EL (cell line): ENCODE data around the gene USP33.
"Not testable (repeated sequence)": the region's sequence is repeated elsewhere in the genome, so short reads cannot be mapped to it uniquely, and the experiment has no call there.

Experiments used
- DNase-seq: peaks from one replicate; pipeline ENCODE4 v3.0.0-alpha.2; 2016

USP33 gene

DNA sequence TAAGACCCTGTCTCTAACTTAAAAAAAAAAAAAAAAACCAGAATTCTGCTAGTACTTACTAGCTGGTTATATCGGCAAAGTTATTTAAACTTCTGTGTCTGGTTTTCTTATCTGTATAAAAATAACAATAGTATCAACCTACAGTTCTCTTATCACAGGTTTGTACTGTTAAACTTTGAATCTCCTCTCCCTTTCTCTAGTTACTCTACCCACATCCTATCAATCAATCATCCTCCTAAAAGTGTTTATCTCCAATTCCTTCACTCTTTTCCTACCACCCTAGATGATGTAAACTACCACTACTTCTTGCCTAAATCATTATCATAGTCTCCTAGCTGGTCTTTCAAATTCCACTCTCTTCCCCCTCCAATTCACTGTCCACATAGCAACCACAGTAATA, 27.6 kb downstream of the USP33 start:
- DNase-seq: no peak

DNA sequence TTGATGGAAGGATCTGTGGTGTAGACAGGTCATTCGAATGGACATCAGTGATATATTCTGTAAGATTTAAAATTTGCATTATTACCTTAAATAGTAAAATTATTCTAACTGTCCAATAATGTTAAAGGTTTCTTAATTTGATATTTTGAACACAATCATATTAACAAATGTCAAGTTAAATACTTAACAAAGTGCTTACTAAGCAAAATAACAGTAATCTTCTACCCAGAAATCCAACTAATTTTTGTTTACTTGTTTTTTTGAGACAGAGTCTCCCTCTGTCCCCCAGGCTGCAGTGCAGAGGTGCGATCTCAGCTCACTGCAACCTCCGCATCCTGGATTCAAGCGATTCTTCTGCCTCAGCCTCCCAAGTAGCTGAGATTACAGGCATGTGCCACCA, 33.9 kb downstream of the USP33 start:
- DNase-seq: no peak

GRCh38 chr1:77718181-77718580, 41.5 kb downstream of the USP33 start:
- DNase-seq: no peak

DNA sequence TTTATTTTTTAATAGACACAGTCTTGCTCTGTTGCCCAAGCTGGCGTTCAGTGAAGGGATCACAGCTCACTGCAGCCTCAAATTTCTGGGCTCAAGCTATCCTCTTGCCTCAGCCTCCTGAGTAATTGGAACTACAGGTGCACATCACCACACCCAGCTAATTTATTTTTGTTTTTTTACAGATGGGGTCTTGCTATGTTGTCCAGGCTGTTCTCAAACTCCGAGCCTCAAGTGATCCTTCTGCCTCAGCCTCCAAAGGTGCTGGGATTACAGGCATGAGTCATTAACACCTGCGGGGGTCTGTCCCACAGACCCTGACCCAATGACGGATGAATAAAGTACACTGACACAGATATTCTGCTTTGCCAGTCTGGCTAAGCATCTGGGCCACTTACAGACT, 43.6 kb downstream of the USP33 start:
- DNase-seq: no peak

- no peak for DNase-seq
Measured at GRCh38 chr1:77709727-77710126, 49.9 kb downstream of the USP33 start.

- no peak for DNase-seq
Measured at GRCh38 chr1:77706321-77706720, 53.3 kb downstream of the USP33 start.

DNA sequence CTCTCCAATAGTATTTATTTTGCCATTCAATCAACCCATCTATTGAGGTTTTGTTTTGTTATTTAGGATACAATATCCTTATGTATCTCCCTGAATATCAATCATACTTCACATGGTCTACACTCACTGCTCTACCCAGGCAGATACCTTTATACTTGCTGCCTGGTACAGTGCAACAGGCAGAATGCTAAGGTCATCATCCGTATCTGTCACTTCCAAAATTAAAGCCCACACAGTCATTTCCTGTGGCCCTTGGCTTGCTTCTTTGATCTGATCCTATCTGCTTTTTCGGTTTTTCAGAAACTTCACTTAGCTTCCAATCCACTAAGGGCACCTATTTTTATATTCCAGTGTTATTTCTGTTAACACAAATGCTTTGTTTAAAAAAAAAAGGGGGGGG, 54.9 kb downstream of the USP33 start:
- no peak for DNase-seq

DNA sequence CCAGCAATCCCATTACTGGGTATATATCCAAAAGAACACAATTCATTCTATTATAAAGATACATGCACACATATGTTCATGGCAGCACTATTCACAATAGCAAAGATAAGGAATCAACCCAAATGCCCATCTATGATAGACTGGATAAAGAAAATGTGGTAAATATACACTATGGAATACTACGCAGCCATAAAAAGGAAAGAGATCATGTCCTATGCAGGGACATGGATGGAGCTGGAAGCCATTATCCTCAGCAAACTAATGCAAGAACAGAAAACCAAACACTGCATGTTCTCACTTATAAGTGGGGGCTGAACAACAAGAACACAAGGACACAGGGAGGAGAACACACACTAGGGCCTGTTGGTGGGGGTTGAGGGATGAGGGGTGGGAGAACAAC, 60.0 kb downstream of the USP33 start:
- DNase-seq: not testable (repeated sequence)

DNA sequence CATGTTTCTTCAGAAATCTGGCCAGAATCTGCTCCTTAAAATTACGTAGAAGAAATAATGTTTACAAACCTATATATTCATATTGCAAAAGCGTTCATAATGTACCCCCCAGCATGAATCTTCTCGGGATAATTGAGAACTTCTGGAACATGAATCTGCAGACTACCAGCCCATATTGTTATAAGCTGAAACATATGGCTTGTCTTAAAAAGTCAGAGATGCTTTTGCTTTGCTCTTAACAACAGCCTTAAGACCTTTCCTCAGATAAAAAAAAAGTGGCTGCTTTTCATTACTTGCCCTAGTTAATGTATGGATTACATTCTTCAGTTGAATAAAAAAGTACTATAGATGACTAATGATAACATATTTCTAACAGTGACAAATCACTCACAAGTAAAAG, 62.2 kb downstream of the USP33 start:
- DNase-seq: no peak

DNA sequence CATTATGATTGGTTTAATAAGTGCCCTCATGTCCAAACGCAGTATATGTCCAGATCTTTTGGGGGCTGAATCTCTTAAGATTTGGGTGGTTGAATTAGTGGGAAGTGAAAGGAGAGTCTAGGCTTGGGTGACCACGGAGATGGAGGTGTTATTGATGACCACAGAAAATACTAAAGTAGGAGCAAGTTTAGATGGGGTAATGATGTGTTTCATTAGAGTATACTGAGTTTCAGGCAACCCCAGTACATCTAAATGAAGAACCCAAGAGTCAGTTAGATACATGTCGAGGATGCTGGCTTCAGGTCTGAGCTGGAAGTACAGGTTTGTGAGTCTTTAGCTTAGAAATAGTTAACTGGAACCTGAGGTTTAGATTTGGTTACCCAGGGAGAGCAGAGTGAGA, 70.7 kb downstream of the USP33 start:
- no peak for DNase-seq

- DNase-seq: no peak
Measured at GRCh38 chr1:77687519-77687906, 72.1 kb downstream of the USP33 start.

GRCh38 chr1:77686796-77687518, 72.7 kb downstream of the USP33 start:
- no peak for DNase-seq

- DNase-seq: peak; percentile 95
Measured at GRCh38 chr1:77683160-77684148, 76.2 kb downstream of the USP33 start.

- DNase-seq: peak; percentile 95
Measured at GRCh38 chr1:77682460-77683159, 77.0 kb downstream of the USP33 start, which contains the start of gene ZZZ3. TSS of gene ZZZ3 (minus strand) at chr1:77682658. CDS start at chr1:77633354, 49,304 bp downstream.

DNA sequence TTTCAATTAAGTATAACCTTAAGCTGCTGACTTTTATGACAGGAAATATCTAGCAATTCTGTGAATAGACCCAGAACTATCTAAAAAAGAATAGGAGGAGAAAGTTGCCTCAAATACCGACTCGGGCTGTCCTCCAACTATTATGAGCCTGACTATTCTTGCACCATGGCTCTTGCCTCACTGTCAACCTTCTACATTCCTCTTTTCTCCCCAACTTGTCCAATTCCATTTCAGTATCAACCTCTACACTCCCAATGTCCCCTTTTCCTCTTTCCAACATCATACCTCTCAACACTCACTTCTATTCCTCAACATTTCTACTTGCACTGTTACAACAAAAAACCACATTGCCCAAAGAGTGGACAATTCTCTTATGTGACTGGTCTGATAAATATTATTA, 79.5 kb downstream of the USP33 start:
- DNase-seq: peak; percentile 10

DNA sequence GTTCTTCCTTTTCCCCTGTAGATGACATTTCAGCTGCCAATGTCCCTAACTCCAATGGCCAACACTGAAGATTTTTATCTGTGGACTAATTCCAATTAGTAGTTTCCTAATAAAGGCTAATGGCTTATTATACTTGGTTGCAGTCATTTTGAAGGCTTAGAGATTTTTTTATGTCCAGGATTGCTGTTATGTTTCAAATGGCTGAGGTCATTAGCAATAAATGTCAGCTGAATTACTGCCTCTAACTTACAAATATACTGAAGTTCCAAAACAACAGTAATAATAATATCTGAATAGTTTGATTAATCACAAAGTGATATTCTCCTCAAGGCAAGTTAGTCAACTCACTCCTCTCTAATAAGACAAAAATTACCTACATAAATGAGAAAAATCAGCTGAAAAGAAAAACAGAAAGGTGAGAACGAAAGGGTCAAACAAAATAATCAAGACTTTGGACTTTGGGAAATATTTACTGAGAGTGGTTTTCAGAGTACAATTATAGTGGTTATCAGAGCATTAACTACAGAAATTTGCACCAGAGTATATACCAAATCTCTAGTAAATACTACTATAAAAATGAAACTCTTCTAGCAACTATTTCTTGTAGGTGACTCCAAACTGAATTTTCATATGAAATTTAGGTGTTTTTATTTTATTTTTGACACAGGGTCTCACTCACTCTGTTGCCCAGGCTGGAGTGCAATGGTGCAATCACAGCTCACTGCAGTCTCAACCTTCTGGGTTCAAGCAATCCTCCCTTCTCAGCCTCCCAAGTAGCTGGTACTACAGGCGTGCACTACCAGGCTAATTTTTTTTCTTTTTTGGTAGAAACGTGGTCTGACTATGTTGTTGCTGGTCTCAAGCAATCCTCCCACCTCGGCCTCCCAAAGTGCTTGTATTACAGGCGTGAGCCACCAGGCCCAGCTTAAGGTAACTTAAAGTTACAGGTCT, 80.7 kb downstream of the USP33 start:
- DNase-seq: no peak

- DNase-seq: not testable (repeated sequence)
Measured at GRCh38 chr1:77674807-77675206, 84.8 kb downstream of the USP33 start.

DNA sequence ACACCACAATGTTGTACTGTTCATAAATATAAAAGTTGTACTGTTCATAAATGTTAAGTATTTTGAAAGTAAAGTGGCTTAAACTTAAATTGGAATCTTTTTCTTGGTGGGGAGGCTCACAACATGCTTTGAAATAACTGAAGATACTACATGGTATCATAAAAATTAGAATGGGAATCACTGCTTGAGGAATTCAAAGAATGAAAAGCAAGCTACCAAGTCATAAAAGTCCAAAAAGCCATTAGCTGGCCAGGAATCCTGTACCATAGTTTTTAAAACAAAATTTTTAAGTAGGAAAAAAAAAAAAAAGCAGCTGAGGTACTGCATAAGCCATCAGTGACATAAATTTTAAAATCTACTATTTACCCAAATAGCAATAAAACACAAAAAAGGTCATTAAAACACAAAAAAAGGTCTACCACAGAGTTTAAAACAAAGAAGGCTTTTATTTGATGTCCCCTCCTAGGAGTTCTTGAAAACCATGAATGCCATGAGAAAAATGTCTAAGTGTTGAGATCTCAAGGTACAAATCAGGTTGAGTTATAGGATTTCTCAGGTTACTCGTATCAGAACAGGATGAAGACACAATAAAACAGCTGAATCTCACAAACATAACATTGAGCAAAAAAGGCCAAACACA, 85.8 kb downstream of the USP33 start:
- peak; percentile 59 for DNase-seq

DNA sequence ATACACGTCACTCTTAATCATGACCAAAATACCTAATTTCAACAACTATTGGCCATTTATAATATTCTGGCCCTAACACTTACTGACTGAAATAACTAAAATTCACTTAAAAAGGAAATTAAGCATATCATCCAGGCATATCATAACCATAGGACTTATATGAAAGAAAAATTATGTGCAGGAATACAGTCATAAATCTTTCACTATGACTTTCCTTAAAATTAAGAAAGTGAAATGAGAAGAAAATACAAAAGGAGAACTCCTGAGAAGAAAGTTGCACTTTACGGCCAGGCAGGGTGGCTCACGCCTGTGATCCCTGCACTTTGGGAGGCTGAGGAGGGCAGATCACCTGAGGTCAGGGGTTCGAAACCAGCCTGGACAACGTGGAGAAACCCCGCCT, 86.6 kb downstream of the USP33 start:
- DNase-seq: no peak

DNA sequence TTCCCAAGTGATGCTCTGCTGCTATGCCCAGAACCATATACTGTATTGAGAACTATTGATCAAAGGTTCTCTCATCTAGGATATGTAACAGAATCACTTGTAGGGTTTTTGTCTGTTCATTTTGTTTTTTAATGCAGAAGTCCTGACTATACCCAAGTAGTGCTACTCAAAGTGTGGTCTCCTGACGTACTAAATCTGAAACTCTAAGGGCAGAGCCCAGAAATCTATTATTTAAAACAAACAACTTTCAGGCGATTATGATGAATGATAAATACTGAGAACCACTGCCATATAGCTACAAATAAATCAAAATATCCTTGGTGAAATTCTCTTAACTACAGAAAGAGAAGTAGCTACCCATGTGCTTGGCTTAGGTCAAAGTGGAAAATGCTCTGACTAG, 87.3 kb downstream of the USP33 start:
- no peak for DNase-seq

- DNase-seq: peak; percentile 77
Measured at GRCh38 chr1:77671836-77672235, 87.8 kb downstream of the USP33 start.

DNA sequence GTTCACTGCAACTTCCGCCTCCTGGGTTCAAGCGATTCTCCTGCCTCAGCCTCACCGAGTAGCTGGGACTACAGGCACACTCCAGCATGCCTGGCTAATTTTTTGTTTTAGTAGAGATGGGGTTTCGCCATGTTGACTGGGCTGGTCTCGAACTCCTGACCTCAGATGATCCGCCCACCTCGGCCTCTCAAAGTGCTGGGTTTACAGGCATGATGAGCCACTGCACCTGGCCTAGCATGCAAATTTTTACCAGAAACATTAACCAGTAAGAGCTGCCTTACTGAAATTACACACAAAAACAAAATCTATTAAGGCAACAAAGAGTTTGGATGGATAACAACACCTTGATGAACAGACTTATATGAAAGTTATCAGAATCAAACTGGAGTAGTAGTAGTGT, 89.3 kb downstream of the USP33 start:
- DNase-seq: no peak
